ENCODE measurements around the gene KRI1.

The KRI1 gene

DNA sequence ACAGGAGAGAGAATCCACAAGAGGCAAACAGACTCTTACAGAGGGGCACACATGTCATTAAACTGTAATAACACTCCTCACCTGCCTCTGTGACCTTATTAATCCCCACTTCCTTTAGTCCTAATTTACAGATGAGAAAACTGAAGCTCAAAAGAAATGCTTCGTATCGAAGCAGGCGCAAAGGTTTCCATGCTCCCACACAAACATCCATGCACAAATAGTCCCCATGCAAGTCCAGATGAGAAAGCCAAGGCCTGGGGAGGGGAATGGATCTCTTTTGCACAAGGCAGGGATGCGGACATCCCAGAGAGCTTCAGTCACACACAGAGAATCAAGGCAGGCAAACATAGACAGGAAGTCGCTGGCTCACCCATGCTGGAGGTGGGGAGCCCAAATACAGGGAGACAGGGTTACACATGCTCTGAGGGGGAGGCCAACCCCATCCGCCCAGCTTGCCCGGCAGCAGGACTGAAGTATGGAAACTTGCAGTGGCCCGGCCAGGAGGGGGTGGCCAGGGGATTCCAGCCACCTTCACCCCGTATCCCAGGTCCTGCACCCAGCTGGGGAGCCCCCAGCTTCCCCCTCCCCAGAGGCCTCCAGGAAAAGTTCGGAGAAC lies 49.0 kb downstream of the KRI1 start:
- DNase-seq = no peak

DNA sequence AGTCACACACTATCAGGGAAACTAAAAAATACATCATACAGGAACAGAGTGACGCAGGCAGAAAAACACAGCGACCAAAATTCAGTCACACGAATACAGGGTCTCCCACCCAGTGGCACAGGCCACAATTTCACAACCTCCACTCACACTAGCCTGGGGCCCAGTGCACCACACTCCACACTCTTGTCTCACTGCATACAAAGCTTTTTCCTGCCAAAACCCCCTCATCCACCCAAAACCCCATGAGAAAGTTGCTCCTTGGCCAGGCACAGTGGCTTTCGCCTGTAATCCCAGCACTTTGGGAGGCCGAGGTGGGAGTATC lies 49.8 kb downstream of the KRI1 start:
- DNase-seq = no peak

DNA sequence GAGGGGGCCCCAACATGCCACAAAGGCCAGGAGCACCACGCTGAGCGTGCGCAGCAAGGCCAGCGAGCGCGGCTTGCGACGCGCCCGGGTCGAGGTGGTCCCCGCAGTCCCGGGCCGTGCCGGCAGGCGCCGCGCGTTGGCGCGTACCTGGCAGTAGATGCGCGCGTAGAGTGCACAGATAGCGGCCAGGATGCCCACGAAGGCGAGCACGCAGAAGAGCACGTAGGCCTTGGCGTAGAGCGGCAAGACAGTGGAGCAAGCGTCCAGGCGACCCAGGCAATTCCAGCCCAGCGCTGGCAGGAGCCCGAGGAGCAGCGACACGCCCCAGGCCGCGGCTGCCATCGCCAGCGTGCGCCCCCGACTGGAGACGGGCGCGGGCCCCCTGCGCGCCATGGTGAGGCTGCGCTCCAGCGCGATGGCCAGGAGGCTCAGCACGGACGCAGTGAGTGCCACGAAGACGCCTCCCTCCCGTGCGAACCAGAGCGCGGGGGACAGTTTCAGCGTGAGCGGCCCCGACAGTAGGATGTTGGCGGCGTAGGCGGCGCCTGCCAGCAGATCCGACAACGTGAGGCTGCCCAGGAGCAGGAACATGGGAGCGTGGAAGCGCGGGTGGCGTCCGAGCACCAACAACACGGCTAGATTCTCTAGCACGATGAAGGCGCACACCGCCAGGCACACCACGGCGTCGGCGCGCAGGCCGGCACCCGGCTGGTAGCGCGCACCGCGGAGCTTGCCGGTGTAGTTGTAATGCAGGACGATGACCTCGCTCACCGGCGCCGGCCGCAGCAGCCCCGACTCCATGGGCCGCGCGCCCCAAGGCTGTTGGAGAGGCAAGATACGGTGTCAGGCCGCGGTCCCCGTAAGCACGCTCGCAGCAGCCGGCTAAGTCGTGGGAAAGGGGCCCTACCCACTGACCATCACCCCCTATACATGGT lies 51.3 kb downstream of the KRI1 start:
- no peak for DNase-seq

DNA sequence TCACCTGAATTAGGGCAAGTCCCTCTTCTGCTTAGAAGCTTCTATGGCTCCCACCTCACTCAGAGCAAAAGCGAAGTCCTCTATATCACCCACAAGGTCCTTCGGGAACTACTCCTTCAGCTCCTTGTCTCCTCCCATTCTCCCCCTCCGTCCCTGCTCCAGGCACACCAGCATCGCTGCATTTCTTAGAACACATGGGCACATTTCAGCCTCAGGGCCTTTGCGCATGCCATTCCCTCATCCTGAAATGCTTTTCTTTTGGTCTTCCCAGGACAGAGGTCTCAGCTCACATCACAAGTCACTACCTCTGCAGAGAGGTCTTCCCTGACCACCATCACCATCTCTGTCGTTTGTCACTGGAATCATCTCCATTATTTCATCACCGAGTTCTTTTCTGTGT lies 52.6 kb downstream of the KRI1 start:
- no peak for DNase-seq

DNA sequence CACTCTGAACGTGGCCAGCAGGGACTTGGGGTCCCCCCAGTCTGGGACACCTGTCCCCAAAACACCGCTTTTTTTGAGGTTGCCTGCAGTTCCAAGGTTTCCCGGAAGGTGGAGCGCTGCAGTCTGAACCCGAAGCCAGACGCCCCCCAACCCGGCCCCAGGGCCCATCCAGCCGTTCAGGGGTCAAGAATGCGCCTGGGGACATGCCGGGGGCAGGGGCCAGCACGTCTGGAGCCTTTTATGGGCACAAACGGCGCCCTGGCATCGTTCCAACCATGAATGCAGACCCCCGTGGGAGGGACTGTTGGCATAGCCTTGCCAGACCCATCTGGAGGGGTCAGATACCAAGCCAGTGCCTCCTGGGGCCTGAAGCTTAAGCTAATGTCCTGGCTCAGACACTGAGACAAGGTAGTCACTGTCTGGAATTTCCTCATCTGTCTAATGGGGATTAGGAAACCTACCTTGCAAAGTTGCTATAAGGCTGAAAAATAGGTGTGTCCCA lies 55.5 kb downstream of the KRI1 start:
- peak; percentile 13 for DNase-seq

DNA sequence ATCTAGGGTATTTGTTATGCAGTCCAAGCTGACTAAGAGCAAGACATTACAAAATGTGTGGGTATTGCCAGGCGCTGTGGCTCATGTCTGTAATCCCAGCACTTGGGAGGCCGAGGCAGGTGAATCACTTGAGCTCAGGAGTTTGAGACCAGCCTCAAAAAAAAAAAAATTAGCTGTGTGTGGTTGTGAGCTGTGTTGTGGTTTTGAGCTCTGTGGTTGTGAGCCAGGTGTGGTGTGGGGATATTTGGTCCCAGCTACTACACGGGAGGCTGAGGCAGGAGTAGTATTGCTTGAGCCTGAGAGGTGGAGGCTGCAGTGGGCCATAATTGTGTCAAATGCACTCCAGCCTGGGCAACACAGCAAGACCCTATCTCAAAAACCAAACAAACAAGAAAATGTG lies 57.1 kb downstream of the KRI1 start:
- DNase-seq = no peak

DNA sequence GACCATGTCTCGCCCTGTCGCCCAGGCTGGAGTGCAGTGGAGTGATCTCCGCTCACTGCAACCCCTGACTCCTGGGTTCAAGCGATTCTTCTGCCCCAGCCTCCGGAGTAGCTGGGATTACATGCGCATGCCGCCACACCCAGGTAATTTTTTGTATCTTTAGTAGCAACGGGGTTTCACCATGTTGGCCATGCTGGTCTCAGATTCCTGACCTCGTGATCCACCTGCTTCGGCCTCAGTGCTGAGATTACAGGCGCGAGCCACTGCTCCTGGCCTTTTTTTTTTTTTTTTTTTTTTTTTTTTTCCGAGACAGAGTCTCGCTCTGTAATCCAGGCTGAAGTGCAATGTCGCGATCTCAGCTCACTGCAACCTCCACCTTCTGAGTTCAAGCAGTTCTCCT lies 57.8 kb downstream of the KRI1 start:
- no peak for DNase-seq

DNA sequence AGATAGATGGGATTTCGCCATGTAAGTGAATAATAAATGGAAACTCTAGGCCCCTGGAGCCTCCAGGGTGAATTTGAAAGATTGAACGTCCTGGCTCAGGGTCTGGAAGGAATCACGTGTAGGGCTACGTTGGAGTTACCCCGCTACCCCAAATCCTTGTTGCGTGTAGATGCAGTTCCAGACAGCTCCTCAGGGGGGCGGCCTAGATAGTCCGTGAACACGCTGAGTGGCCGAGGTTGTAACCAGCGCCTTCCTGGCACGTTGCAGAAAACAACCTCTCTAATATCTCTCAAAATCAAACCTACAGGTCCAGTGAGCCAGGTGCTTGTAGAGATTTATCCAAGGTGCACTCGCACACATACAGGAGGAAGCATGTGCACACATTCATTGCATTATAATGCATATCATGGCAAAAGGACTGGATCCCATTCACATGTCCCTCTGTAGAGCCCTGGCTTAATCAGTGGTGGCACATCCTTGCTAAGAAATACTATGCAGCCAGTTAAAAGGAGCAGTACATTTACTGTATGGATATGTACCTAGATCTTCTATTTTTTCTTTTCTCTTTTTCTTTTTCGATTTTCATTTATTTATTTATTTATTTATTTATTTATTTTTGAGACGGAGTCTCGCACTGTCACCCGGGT lies 60.1 kb downstream of the KRI1 start:
- DNase-seq = peak; percentile 50

All from fibroblast of upper back skin (primary cell).